SU-DHL-6 (cell line): ENCODE results near the gene CYP8B1.

Experiments used
- H2AFZ ChIP-seq: fragments of 200-600 bp; sonication (generic); 2 replicates; pipeline ENCODE4 v1.6.1; 2014; ENCODE audit warnings: low read depth, mild to moderate bottlenecking, moderate library complexity, mixed read lengths, antibody characterized with exemption, low read length; ENCODE audit not compliant: severe bottlenecking
- H3F3A ChIP-seq: fragments of 200-600 bp; shearing (Covaris generic); 2 replicates; pipeline ENCODE4 v1.6.0; 2016; ENCODE audit warnings: antibody characterized with exemption, mild to moderate bottlenecking; ENCODE audit not compliant: insufficient read depth
- H3K27ac ChIP-seq: fragments of 200-600 bp; sonication (generic); 2 replicates; pipeline ENCODE4 v1.5.1; 2016; ENCODE audit warnings: low read depth, mild to moderate bottlenecking, low read length, moderate library complexity, mixed read lengths
- H3K27me3 ChIP-seq: fragments of 200-600 bp; sonication (generic), shearing (Covaris generic); 2 replicates; pipeline ENCODE4 v1.6.0; 2014; ENCODE audit warnings: mild to moderate bottlenecking, low read length
- H3K36me3 ChIP-seq: fragments of 200-600 bp; sonication (generic); 2 replicates; pipeline ENCODE4 v1.6.1; 2014; ENCODE audit warnings: mild to moderate bottlenecking, low read length, mixed read lengths
- H3K4me2 ChIP-seq: fragments of 300-600, 200-600 bp; shearing (Covaris generic), sonication (generic); 2 replicates; pipeline ENCODE4 v1.6.0; 2014; ENCODE audit warnings: low read length, low read depth, mild to moderate bottlenecking; ENCODE audit not compliant: poor library complexity, severe bottlenecking
- H3K4me3 ChIP-seq: fragments of 200-600 bp; sonication (generic); 2 replicates; pipeline ENCODE4 v1.5.1; 2014; ENCODE audit warnings: antibody characterized with exemption, low read length, mild to moderate bottlenecking, mixed read lengths; ENCODE audit not compliant: insufficient read depth, poor library complexity, severe bottlenecking
- H3K79me2 ChIP-seq: fragments of 200-600 bp; sonication (generic); 2 replicates; pipeline ENCODE4 v1.6.1; 2014; ENCODE audit warnings: mild to moderate bottlenecking, low read length, moderate library complexity; ENCODE audit not compliant: insufficient read depth
- H3K9ac ChIP-seq: fragments of 200-600 bp; sonication (generic); 2 replicates; pipeline ENCODE4 v1.7.0; 2014; ENCODE audit warnings: mild to moderate bottlenecking, low read length
- H3K9me2 ChIP-seq: fragments of 200-600 bp; sonication (generic); replicated peaks from 2 replicates; pipeline ENCODE4 v1.6.1; 2014; ENCODE audit warnings: low read length; ENCODE audit not compliant: insufficient read depth
- H3K9me3 ChIP-seq: fragments of 200-600 bp; sonication (generic); 2 replicates; pipeline ENCODE4 v1.6.1; 2014; ENCODE audit warnings: low read length, mixed read lengths; ENCODE audit not compliant: insufficient read depth
- H4K20me1 ChIP-seq: fragments of 200-600 bp; sonication (generic); 2 replicates; pipeline ENCODE4 v1.6.1; 2014; ENCODE audit warnings: low read depth, mild to moderate bottlenecking, antibody characterized with exemption, low read length, moderate library complexity, mixed read lengths
- CTCF ChIP-seq: fragments of 200-600 bp; sonication (generic); IDR thresholded peaks from one replicate; pipeline ENCODE4 v1.5.1; 2017; ENCODE audit warnings: antibody characterized with exemption, mild to moderate bottlenecking, low read length, moderate library complexity; ENCODE audit not compliant: insufficient read depth, poor library complexity, severe bottlenecking
- EZH2phosphoT487 ChIP-seq: fragments of 200-600 bp; sonication (generic), shearing (Covaris generic); conservative IDR thresholded peaks from 2 replicates; pipeline ENCODE4 v1.6.1; 2018; ENCODE audit warnings: mild to moderate bottlenecking, antibody characterized with exemption, low read length, moderate library complexity, mixed read lengths

The CYP8B1 gene

GRCh38 chr3:42847731-42848130 lies 27.9 kb downstream of the CYP8B1 start:
- H3F3A ChIP-seq: no peaks in the 10 kb centered on the region
- H2AFZ ChIP-seq: no peak overlapping the region
- no peaks in the 10 kb centered on the region for H3K36me3 ChIP-seq
- no peak overlapping the region for H3K9ac ChIP-seq
- no peak overlapping the region for H3K27ac ChIP-seq
- no peaks in the 10 kb centered on the region for H3K79me2 ChIP-seq
- H3K27me3 ChIP-seq: no peaks in the 10 kb centered on the region
- H3K4me2 ChIP-seq: no peak overlapping the region
- no peaks in the 10 kb centered on the region for H3K9me3 ChIP-seq
- H3K4me3 ChIP-seq: no peak overlapping the region
- TF ChIP-seq EZH2phosphoT487 (no peak), CTCF (no peak)
- H3K9me2 ChIP-seq: no peaks in the 10 kb centered on the region
- H4K20me1 ChIP-seq: no peaks in the 10 kb centered on the region

- no peaks in the 10 kb centered on the region for H3K27me3 ChIP-seq
- no peaks in the 10 kb centered on the region for H3F3A ChIP-seq
- H3K9me3 ChIP-seq: no peaks in the 10 kb centered on the region
- H3K36me3 ChIP-seq: no peaks in the 10 kb centered on the region
- H3K27ac ChIP-seq: no peak overlapping the region
- no peak overlapping the region for H3K9ac ChIP-seq
- H3K4me2 ChIP-seq: no peak overlapping the region
- no peaks in the 10 kb centered on the region for H4K20me1 ChIP-seq
- no peak overlapping the region for H3K4me3 ChIP-seq
- TF ChIP-seq CTCF (no peak), EZH2phosphoT487 (no peak)
- H2AFZ ChIP-seq: no peak overlapping the region
- H3K9me2 ChIP-seq: no peaks in the 10 kb centered on the region
- H3K79me2 ChIP-seq: no peaks in the 10 kb centered on the region
Observed at GRCh38 chr3:42846685-42847522, 28.8 kb downstream of the CYP8B1 start.

GRCh38 chr3:42844815-42845214 lies 30.9 kb downstream of the CYP8B1 start:
- TF ChIP-seq EZH2phosphoT487 (no peak), CTCF (no peak)
- H3K27me3 ChIP-seq: no peaks in the 10 kb centered on the region
- no peak overlapping the region for H3K27ac ChIP-seq
- H3K79me2 ChIP-seq: no peaks in the 10 kb centered on the region
- no peak overlapping the region for H3K4me2 ChIP-seq
- H3K9ac ChIP-seq: no peak overlapping the region
- no peak overlapping the region for H3K4me3 ChIP-seq
- no peaks in the 10 kb centered on the region for H3K36me3 ChIP-seq
- no peaks in the 10 kb centered on the region for H4K20me1 ChIP-seq
- H2AFZ ChIP-seq: no peak overlapping the region
- no peaks in the 10 kb centered on the region for H3K9me2 ChIP-seq
- no peaks in the 10 kb centered on the region for H3K9me3 ChIP-seq
- no peaks in the 10 kb centered on the region for H3F3A ChIP-seq
